D721Med (cell line): ENCODE data around the gene LRFN2.
A peak's percentile ranks its signal among the peaks of the same experiment; 100 is the strongest.

Source experiments
- DNase-seq: peaks from one replicate; pipeline ENCODE4 v3.0.0; 2011; ENCODE audit warnings: low spot score; ENCODE audit not compliant: insufficient read length
- FAIRE-seq: peaks from 2 replicates; lab custom pipeline; 2011; peaks lifted over from hg19 to GRCh38; lab: Jason Lieb, UNC
- CTCF ChIP-seq: IDR thresholded peaks from 2 replicates; pipeline ENCODE4 v1.5.1; 2012; ENCODE audit warnings: mild to moderate bottlenecking, control low read depth; ENCODE audit not compliant: insufficient read depth; ENCODE audit errors: missing control alignments

The LRFN2 gene

GRCh38 chr6:40414617-40415016 is 172.5 kb downstream of the LRFN2 start:
- DNase-seq: no peak
- FAIRE-seq: no peak
- TF ChIP-seq CTCF: no peak

GRCh38 chr6:40413239-40413638 is 173.9 kb downstream of the LRFN2 start:
- DNase-seq (no peak), FAIRE-seq (no peak)
- TF ChIP-seq CTCF: no peak

- no peak for FAIRE-seq
- TF ChIP-seq CTCF: no peak
- no peak for DNase-seq
These were observed 175.3 kb downstream of the LRFN2 start for GRCh38 chr6:40411881-40412280.

GRCh38 chr6:40410821-40411220 is 176.3 kb downstream of the LRFN2 start:
- no peak for TF ChIP-seq CTCF
- FAIRE-seq (peak; percentile 67), DNase-seq (peak; percentile 69)

- no peak for TF ChIP-seq CTCF
- no peak for DNase-seq
These were observed 177.3 kb downstream of the LRFN2 start for GRCh38 chr6:40409716-40410397.

GRCh38 chr6:40408786-40409542 is 178.2 kb downstream of the LRFN2 start:
- FAIRE-seq: no peak
- no peak for TF ChIP-seq CTCF
- DNase-seq: no peak

More at GRCh38 chr6:40409716-40410397, 177.3 kb downstream of the LRFN2 start:
- FAIRE-seq: no peak

- no peak for TF ChIP-seq CTCF
- DNase-seq: no peak
- FAIRE-seq: no peak
These were observed 179.9 kb downstream of the LRFN2 start for GRCh38 chr6:40407239-40407638.
